Measurements from ENCODE around the gene CTNNAL1. TPM values are rescaled to one million over a fixed set of nuclear protein-coding genes. Genes with fewer than 3 reads are reported as not detected.

CTNNAL1 gene
- polyA plus RNA-seq, 1 donor from 2014 or later: 24.7 TPM

DNA sequence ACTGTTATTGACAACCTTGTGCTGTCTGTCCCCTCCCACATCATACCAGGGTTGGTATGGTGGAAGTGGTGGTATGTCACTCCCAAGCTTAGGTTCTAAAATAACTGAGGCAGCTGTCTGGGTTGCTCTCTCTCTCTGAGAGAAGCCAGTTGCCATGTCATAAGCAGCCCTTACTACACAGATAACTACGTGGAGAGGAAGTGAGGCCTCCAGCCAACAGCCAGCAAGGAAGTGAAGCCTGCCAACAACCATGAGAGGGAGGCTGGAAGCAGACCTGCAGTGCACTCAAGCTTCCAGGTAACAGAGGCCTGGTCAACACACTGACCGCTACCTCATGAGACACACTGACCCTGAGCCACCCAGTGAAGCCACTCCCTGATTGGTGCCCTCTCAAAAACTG is 18.6 kb downstream of the CTNNAL1 start:
- Histone ChIP-seq H3K27me3 (ENCODE audit: insufficient read depth, low read depth, low read length) (no peaks in the 10 kb centered on the region), H3K4me2 (ENCODE audit: low read length) (no peak overlapping the region), H3K9me2 (ENCODE audit: insufficient read depth, low read length) (no peaks in the 10 kb centered on the region), H2AFZ (ENCODE audit: low read depth, low read length) (no peak overlapping the region), H3K9ac (ENCODE audit: low read length) (no peak overlapping the region), H3K9me3 (ENCODE audit: low read length) (no peaks in the 10 kb centered on the region), H3K36me3 (ENCODE audit: insufficient read depth, low read length) (no peaks in the 10 kb centered on the region), H3K4me3 (ENCODE audit: low read length) (no peak overlapping the region), H3F3A (ENCODE audit: insufficient read depth, low read length, poor library complexity, severe bottlenecking) (no peaks in the 10 kb centered on the region), H4K20me1 (ENCODE audit: insufficient read depth) (no peaks in the 10 kb centered on the region), H3K27ac (ENCODE audit: low read length) (no peak overlapping the region), H3K79me2 (replicated peaks; ENCODE audit: insufficient read depth, low read length) (no peaks in the 10 kb centered on the region)
- TF ChIP-seq, protein P1, sequence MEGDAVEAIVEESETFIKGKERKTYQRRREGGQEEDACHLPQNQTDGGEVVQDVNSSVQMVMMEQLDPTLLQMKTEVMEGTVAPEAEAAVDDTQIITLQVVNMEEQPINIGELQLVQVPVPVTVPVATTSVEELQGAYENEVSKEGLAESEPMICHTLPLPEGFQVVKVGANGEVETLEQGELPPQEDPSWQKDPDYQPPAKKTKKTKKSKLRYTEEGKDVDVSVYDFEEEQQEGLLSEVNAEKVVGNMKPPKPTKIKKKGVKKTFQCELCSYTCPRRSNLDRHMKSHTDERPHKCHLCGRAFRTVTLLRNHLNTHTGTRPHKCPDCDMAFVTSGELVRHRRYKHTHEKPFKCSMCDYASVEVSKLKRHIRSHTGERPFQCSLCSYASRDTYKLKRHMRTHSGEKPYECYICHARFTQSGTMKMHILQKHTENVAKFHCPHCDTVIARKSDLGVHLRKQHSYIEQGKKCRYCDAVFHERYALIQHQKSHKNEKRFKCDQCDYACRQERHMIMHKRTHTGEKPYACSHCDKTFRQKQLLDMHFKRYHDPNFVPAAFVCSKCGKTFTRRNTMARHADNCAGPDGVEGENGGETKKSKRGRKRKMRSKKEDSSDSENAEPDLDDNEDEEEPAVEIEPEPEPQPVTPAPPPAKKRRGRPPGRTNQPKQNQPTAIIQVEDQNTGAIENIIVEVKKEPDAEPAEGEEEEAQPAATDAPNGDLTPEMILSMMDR (IDR thresholded peaks at IDR 0.05; ENCODE audit: poor library complexity, severe bottlenecking): no peak
- TF ChIP-seq TAF1 (IDR thresholded peaks at IDR 0.05; ENCODE audit: low read depth): no peak
- no peak for TF ChIP-seq EZH2 (IDR thresholded peaks at IDR 0.05; ENCODE audit: borderline replicate concordance, insufficient read depth, low read length, poor library complexity, severe bottlenecking)
- no peak for TF ChIP-seq RAD21 (conservative IDR thresholded peaks at IDR 0.05)

DNA sequence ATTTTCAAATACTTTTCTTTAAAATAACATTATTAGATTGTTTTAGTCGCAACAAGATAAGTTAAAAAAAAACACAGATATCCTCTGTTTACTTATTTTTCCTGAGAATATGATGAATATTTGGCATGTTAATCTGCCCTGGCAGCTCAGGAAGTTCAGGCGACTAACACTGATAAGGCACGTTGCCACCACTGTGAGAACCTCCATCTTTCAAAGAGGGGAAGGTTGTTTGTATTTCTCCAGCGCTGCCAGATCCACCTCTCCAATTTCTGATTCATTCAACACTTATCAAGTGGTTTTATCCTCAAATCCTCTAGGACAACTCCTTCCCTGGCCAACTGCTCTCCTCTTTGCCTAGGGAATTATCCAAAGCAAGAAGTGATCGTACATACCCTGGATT is 21.8 kb downstream of the CTNNAL1 start:
- no peaks in the 10 kb centered on the region for H3K9me2 ChIP-seq (ENCODE audit: insufficient read depth, low read length)
- H3K27me3 ChIP-seq (ENCODE audit: insufficient read depth, low read depth, low read length): no peaks in the 10 kb centered on the region
- no peaks in the 10 kb centered on the region for H3K9me3 ChIP-seq (ENCODE audit: low read length)
- no peaks in the 10 kb centered on the region for H4K20me1 ChIP-seq (ENCODE audit: insufficient read depth)
- no peak overlapping the region for H3K4me2 ChIP-seq (ENCODE audit: low read length)
- H3K27ac ChIP-seq (ENCODE audit: low read length): no peak overlapping the region
- TF ChIP-seq TAF1 (IDR thresholded peaks at IDR 0.05; ENCODE audit: low read depth): no peak
- TF ChIP-seq SMC3 (conservative IDR thresholded peaks at IDR 0.05; ENCODE audit: poor library complexity): no peak
- no peak for TF ChIP-seq MXI1 (conservative IDR thresholded peaks at IDR 0.05; ENCODE audit: poor library complexity, severe bottlenecking)
- TF ChIP-seq, protein P2, sequence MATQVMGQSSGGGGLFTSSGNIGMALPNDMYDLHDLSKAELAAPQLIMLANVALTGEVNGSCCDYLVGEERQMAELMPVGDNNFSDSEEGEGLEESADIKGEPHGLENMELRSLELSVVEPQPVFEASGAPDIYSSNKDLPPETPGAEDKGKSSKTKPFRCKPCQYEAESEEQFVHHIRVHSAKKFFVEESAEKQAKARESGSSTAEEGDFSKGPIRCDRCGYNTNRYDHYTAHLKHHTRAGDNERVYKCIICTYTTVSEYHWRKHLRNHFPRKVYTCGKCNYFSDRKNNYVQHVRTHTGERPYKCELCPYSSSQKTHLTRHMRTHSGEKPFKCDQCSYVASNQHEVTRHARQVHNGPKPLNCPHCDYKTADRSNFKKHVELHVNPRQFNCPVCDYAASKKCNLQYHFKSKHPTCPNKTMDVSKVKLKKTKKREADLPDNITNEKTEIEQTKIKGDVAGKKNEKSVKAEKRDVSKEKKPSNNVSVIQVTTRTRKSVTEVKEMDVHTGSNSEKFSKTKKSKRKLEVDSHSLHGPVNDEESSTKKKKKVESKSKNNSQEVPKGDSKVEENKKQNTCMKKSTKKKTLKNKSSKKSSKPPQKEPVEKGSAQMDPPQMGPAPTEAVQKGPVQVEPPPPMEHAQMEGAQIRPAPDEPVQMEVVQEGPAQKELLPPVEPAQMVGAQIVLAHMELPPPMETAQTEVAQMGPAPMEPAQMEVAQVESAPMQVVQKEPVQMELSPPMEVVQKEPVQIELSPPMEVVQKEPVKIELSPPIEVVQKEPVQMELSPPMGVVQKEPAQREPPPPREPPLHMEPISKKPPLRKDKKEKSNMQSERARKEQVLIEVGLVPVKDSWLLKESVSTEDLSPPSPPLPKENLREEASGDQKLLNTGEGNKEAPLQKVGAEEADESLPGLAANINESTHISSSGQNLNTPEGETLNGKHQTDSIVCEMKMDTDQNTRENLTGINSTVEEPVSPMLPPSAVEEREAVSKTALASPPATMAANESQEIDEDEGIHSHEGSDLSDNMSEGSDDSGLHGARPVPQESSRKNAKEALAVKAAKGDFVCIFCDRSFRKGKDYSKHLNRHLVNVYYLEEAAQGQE (IDR thresholded peaks at IDR 0.05; ENCODE audit: borderline replicate concordance): no peak
- no peak for TF ChIP-seq EP300 (conservative IDR thresholded peaks at IDR 0.05; ENCODE audit: poor library complexity, severe bottlenecking)
- no peak for TF ChIP-seq POLR2AphosphoS5 (IDR thresholded peaks at IDR 0.05)
- TF ChIP-seq, protein P1 (IDR thresholded peaks at IDR 0.05; ENCODE audit: poor library complexity, severe bottlenecking): no peak
- TF ChIP-seq RAD21 (conservative IDR thresholded peaks at IDR 0.05): no peak
- no peak for TF ChIP-seq EZH2 (IDR thresholded peaks at IDR 0.05; ENCODE audit: borderline replicate concordance, insufficient read depth, low read length, poor library complexity, severe bottlenecking)
- H3K9ac ChIP-seq (ENCODE audit: low read length): no peak overlapping the region
- no peaks in the 10 kb centered on the region for H3K36me3 ChIP-seq (ENCODE audit: insufficient read depth, low read length)
- H3F3A ChIP-seq (ENCODE audit: insufficient read depth, low read length, poor library complexity, severe bottlenecking): no peaks in the 10 kb centered on the region
- H2AFZ ChIP-seq (ENCODE audit: low read depth, low read length): no peak overlapping the region
- no peak overlapping the region for H3K4me3 ChIP-seq (ENCODE audit: low read length)
- no peaks in the 10 kb centered on the region for H3K79me2 ChIP-seq (replicated peaks; ENCODE audit: insufficient read depth, low read length)
